GM12872 (cell line): Measurements from ENCODE around the gene ARHGEF35.
"Not testable (repeated sequence)": the region's sequence is repeated elsewhere in the genome, so short reads cannot be mapped to it uniquely, and the experiment has no call there.

ENCODE experiments used
- TF ChIP-seq, protein P1 (sequence below): IDR thresholded peaks from 3 replicates; pipeline ENCODE4 v1.5.1; 2011; ENCODE audit warnings: low read depth, mild to moderate bottlenecking, low read length, moderate library complexity; ENCODE audit not compliant: insufficient read depth

ARHGEF35 gene

DNA sequence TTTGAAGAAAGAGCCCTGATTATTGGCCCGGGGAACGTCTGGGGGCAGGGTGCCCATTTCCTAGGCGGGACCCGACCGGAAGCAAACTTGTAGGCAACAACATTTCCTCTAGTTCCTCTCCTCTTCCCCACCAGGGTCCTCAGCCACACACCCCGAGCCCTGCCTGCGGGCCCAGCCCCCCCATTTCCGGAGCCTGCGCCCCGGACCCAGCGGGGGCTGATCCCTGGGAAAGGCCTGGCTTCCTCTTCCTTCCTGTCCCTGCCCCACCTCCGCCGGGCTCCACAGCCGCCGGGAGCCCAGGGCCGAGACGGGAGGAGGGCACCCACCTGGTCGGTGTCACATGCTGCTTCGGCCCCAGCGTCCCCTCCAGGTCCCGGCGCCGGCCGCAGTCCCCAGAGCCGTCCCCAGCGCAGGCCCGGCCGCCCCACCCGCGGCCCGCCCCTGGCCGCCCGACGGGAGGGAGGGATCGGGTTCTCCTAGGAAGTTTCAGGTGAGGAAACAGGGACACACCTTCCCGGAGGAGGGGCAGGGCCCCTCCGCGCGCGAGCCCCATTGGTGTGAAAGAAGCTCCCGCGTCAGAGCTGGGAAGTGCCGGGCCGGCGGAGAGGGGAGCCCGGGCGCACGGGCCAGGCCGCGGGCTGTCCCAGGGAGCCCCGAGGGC lies at the start of gene ARHGEF35:
Gene ARHGEF35 (minus strand): TSS at position 622 of the 661 bp plus-strand sequence. CDS start 7,450 bp downstream, outside the sequence.
- TF ChIP-seq, protein P1, sequence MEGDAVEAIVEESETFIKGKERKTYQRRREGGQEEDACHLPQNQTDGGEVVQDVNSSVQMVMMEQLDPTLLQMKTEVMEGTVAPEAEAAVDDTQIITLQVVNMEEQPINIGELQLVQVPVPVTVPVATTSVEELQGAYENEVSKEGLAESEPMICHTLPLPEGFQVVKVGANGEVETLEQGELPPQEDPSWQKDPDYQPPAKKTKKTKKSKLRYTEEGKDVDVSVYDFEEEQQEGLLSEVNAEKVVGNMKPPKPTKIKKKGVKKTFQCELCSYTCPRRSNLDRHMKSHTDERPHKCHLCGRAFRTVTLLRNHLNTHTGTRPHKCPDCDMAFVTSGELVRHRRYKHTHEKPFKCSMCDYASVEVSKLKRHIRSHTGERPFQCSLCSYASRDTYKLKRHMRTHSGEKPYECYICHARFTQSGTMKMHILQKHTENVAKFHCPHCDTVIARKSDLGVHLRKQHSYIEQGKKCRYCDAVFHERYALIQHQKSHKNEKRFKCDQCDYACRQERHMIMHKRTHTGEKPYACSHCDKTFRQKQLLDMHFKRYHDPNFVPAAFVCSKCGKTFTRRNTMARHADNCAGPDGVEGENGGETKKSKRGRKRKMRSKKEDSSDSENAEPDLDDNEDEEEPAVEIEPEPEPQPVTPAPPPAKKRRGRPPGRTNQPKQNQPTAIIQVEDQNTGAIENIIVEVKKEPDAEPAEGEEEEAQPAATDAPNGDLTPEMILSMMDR: not testable (repeated sequence)

DNA sequence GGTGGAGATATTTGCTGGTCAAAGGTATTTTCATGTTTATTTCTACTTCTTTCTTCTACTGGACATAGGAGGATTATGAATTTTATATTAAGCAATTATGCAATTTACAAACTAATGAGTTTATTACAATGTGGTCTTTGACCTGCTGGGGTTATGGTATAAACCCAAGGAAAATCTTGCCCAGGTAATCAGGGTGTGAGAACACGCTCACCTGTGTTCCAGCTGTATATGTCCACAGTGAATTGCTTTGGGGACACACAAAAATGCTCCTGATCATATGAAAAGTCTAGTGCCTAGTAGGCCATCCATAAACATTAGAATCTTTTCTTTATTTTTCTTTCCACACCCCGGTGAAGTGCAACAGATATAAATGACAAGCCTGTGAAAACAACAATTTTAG lies 43.7 kb upstream of the ARHGEF35 start, which contains the start of gene OR2A42:
Gene OR2A42 (minus strand): TSS at position 241 of the 400 bp plus-strand sequence. CDS start 6,762 bp downstream, outside the sequence.
- TF ChIP-seq, protein P1: not testable (repeated sequence)

DNA sequence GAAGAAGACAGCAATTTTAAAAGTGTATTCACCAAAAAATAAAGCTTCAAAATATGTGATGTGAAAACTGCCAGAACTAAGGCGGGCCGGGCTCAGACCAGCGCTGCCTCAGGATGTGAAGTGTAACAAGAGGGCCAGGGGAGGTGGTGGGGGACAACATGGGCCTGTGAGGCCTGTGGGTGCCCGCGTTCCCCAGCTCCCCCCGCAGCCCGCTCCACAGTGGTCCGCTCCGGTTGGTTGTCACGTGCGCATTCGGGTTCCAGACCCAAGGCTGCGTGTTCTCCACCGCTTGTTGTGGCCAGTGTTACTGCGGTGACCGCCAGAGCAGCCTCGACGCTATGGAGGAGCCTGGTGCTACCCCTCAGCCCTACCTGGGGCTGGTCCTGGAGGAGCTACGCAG lies 12.5 kb downstream of the ARHGEF35 start, which contains the start of gene CTAGE4:
Gene CTAGE4 (plus strand): TSS at position 301 of the 400 bp plus-strand sequence. CDS start 38 bp downstream, at position 339.
- TF ChIP-seq, protein P1: not testable (repeated sequence)

DNA sequence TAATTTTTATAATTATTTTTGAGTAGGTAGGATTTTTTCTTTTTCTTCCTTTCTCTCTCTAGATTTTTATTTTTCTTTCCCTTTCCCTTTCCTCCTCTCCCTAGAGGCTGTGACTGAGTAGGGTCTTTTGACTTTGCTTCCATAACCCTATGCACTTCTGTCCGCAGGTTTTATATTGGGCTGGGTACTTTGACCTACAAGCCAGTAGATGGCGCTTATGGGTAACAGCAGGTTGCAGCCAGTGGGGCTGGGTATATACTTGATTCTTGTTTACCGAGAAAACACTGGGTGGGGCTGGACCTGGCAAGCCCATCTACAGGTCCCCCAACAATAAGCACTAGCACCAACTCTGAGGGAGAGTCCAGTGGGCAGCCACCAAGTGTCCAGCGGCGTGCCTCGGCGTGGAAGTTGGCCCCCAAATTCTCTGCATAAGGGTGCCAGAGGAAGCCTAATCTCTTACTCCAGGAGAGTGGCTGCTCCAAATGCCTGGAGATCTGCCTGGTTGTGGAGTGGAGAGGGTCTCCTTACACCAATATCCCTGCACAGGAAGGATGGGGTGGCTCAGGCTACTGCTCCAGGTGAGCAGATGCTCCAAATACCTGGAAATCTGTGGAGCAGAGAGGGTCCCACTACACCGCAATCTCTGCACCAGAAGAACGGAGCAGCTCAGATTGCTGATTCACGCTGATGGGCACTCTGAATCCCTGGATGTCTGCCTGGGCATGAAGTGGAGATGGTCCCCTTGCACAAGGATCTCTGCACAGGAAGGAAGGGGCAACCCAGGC lies 17.1 kb downstream of the ARHGEF35 start:
- TF ChIP-seq, protein P1: peak; percentile 39; the same call in 2 of the 3 replicates

DNA sequence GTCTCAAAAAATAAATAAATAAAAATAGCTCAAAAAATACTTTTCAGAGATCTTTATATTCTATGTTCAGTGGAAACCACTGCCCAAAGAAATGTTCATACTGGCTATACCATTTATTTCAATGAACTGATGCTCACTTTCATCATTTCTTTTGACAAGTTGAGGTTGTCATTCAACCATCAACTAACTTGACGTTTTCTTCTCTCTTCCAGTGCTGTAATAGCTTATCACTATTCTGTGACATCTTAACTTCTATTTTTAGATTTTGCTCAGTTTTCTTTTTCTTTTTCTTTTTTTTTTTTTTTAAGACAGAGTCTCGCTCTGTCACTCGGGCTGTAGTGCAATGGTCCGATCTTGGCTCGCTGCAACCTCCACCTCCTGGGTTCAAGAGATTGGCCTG lies 21.0 kb downstream of the ARHGEF35 start:
- TF ChIP-seq, protein P1: no peak

DNA sequence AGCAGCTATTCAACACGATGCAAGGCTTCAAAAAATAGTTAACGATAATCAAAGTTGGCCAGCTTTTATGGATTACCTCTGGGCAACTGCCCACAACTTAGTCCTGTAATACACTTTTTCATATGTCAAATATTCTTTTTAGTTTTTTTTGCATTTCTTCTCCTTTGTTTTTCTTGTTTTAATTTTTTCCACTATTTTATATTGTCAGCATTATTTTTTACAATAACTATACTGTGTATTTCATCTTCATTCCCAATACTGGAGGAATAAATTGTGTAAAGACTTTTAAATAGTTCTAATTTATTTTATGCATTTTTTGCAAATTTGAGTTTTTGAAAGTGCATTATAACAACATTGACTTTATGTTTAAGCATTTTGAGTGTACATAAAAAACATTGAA lies 30.8 kb downstream of the ARHGEF35 start:
- TF ChIP-seq, protein P1: no peak

DNA sequence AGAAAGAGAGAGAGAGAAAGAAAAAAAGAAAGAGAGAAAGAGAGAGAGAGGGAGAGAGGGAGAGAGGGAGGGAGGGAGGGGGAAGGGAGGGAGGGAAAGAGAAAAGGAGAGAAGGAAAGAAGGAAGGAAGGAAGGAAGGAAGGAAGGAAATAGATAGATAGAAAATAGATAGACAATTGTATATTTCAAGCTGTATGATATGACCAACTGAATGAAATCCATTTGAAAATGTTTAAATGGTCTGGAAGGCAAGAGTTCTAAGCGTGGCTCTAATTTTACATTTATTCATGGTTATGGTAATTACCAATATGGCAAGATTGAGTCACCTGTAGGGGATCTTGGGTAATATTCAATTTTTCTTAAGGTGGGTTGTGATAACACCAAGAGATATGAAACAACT lies 36.8 kb downstream of the ARHGEF35 start:
- TF ChIP-seq, protein P1: no peak
